22Rv1 (cell line): ENCODE measurements around the gene SDR42E1.

Experiments
- H3K27ac ChIP-seq: fragments of 450-650 bp; 2 replicates; pipeline ENCODE4 v1.5.1; 2017
- ZFX ChIP-seq: fragments of 450-650 bp; IDR thresholded peaks from 2 replicates; pipeline ENCODE4 v1.6.1; 2017; ENCODE audit warnings: antibody characterized with exemption, borderline replicate concordance
- TF ChIP-seq, protein P1 (sequence below): fragments of 450-650 bp; IDR thresholded peaks from 2 replicates; pipeline ENCODE4 v1.5.1; 2017; ENCODE audit warnings: mild to moderate bottlenecking

Gene SDR42E1

DNA sequence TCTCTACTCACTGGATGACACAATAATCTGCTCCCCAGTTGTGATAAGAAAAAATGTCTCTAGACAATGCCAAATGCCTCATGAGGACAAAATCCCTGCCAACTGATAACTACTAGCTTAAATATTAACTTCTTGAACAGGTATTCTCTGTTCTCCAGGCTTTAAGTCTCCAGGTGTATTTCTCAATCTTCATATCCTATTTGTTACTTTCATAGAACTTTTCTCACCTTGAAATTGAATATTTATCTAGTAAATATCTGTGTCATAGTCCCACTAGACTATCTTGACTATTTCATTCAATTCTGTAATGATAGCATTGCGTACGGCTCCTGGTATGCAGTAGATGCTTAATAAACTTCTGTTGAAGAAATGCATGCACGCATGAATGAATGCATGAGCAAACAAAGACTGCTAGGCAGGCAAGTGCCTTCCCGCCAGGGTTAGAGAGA is 39.7 kb upstream of the SDR42E1 start:
- no peak for TF ChIP-seq ZFX
- TF ChIP-seq, protein P1, sequence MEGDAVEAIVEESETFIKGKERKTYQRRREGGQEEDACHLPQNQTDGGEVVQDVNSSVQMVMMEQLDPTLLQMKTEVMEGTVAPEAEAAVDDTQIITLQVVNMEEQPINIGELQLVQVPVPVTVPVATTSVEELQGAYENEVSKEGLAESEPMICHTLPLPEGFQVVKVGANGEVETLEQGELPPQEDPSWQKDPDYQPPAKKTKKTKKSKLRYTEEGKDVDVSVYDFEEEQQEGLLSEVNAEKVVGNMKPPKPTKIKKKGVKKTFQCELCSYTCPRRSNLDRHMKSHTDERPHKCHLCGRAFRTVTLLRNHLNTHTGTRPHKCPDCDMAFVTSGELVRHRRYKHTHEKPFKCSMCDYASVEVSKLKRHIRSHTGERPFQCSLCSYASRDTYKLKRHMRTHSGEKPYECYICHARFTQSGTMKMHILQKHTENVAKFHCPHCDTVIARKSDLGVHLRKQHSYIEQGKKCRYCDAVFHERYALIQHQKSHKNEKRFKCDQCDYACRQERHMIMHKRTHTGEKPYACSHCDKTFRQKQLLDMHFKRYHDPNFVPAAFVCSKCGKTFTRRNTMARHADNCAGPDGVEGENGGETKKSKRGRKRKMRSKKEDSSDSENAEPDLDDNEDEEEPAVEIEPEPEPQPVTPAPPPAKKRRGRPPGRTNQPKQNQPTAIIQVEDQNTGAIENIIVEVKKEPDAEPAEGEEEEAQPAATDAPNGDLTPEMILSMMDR = no peak
- no peak overlapping the region for H3K27ac ChIP-seq

- TF ChIP-seq, protein P1 = no peak
- no peak for TF ChIP-seq ZFX
- no peak overlapping the region for H3K27ac ChIP-seq
These were observed 39.2 kb upstream of the SDR42E1 start for GRCh38 chr16:82050506-82050905.

DNA sequence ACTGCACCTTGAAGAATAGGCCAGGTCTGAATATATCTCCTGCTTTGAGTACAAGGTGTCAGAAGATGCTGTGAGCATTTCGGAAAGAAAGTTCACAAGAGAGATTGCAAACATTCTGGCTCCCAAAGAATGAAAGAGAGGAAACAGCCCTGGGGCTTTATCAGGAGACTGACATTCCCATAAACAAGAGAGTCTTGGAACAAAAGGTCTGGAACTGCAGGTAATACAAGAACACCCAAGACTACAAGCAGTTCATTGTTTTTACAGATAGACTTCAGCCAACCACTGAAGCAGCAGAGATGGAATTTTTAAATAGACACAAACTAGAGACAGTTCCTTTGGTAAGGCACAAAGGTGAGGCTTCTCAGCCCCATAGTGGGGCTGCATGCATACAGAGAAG is 38.2 kb upstream of the SDR42E1 start:
- no peak overlapping the region for H3K27ac ChIP-seq
- TF ChIP-seq, protein P1 = no peak
- TF ChIP-seq ZFX = no peak

DNA sequence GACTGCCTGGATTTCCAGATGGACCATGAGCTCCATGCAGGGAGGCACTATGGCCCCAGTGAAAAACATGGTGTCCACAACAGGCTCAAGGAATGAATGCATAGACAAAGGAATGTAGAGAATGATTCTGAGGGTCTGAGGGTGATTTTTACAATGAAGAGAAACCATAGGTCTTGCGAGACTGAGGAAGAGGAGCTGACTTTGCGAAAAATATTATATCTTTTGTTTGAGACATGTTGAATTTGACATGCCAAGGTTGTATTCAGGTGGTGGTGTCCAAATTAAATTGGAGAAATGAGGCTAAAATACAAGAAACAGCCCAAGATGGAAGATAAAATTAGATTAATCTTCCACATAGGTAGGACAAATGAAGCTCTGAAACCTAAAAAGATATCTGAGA is 36.5 kb upstream of the SDR42E1 start:
- TF ChIP-seq, protein P1 = no peak
- no peak for TF ChIP-seq ZFX
- H3K27ac ChIP-seq = no peak overlapping the region

DNA sequence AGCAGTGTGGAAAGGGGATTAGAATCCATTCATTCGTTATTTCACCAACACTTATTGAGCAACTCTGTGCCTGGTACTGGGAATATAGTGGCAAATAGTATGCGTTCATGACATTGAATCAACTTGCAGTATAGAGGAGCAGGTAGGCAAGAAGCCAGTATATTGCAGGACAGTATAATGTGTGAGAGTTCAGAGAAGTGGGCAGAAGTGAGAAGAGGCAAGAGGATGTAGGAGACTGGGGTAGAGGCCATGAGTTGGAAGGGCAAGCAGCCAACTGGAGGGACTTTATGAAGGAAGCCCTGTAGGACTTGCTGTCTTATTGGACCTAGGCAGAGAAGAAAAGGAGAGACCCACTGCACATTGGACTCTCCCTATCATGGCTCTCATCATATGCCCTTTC is 36.1 kb upstream of the SDR42E1 start:
- no peak overlapping the region for H3K27ac ChIP-seq
- TF ChIP-seq, protein P1 = no peak
- no peak for TF ChIP-seq ZFX

GRCh38 chr16:82046941-82047340 is 35.7 kb upstream of the SDR42E1 start:
- TF ChIP-seq ZFX = no peak
- TF ChIP-seq, protein P1 = no peak

GRCh38 chr16:82046541-82046940 is 35.3 kb upstream of the SDR42E1 start:
- no peak overlapping the region for H3K27ac ChIP-seq
- TF ChIP-seq, protein P1 = no peak
- TF ChIP-seq ZFX = no peak

More at GRCh38 chr16:82046941-82047340, 35.7 kb upstream of the SDR42E1 start:
- no peak overlapping the region for H3K27ac ChIP-seq
